Stomach smooth muscle (tissue), 2 donors: Measurements from ENCODE around the gene SPAG16.

Experiments used
- H3K27ac ChIP-seq: one replicate; pipeline ENCODE4 v1.7.0; 2013; ENCODE audit warnings: mild to moderate bottlenecking, low read length, inconsistent platforms
- H3K27me3 ChIP-seq, 2 donors: one replicate each; pipeline ENCODE4 v1.7.0; 2013; ENCODE audit warnings: low read length in 2 of 2; ENCODE audit not compliant: insufficient read depth in 2 of 2, control insufficient read depth in 1 of 2
- H3K36me3 ChIP-seq, 2 donors: one replicate each; pipeline ENCODE4 v1.7.0; 2013; ENCODE audit warnings: low read length in 2 of 2; ENCODE audit not compliant: control insufficient read depth in 2 of 2, insufficient read depth in 2 of 2
- H3K4me1 ChIP-seq: one replicate; pipeline ENCODE4 v1.7.0; 2013; ENCODE audit warnings: low read length; ENCODE audit not compliant: control insufficient read depth, insufficient read depth
- H3K4me3 ChIP-seq, 2 donors: one replicate each; pipeline ENCODE4 v1.7.0; 2013; ENCODE audit warnings: low read length in 2 of 2
- H3K9ac ChIP-seq, 2 donors: one replicate each; pipeline ENCODE4 v1.7.0; 2013; ENCODE audit warnings: low read length in 2 of 2, mild to moderate bottlenecking in 1 of 2
- H3K9me3 ChIP-seq, 2 donors: one replicate each; pipeline ENCODE4 v1.7.0; 2013; ENCODE audit warnings: low read length in 2 of 2; ENCODE audit not compliant: control insufficient read depth in 2 of 2
- donor health status: healthy.
- donor health status: Pancreatic carcinoma.

SPAG16 gene

DNA sequence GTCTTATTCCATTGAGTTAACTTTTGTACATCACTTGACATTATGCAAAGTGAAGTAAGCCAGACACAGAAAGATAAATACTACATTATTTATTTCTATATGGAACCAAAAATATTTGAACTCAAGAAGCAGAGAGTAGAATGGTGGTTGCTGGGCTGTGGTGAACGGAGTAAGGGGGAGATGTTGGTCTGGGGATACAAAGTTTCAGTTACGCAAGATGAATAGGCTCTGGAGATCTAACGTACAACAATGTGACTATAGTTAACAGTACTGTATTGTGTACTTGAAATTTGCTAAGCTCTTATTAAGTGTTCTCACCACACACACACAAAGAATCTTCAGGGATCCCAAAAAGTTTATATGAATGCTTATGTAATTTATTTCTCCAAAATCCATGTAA is 1001.7 kb downstream of the SPAG16 start:
- Histone ChIP-seq H3K27ac (no peak overlapping the region), H3K9ac (no peak overlapping the region), H3K9me3 (no peaks in the 10 kb centered on the region), H3K36me3 (no peaks in the 10 kb centered on the region), H3K27me3 (no peaks in the 10 kb centered on the region), H3K4me3 (no peak overlapping the region), H3K4me1 (no peaks in the 10 kb centered on the region)

GRCh38 chr2:214293593-214293992 is 1009.3 kb downstream of the SPAG16 start:
- Histone ChIP-seq H3K9ac (no peak overlapping the region), H3K27ac (no peak overlapping the region), H3K4me3 (no peak overlapping the region), H3K27me3 (no peaks in the 10 kb centered on the region), H3K9me3 (peaks cover 2 to 8% of the 10 kb centered on the region in 2 donors), H3K4me1 (no peaks in the 10 kb centered on the region), H3K36me3 (no peaks in the 10 kb centered on the region)

DNA sequence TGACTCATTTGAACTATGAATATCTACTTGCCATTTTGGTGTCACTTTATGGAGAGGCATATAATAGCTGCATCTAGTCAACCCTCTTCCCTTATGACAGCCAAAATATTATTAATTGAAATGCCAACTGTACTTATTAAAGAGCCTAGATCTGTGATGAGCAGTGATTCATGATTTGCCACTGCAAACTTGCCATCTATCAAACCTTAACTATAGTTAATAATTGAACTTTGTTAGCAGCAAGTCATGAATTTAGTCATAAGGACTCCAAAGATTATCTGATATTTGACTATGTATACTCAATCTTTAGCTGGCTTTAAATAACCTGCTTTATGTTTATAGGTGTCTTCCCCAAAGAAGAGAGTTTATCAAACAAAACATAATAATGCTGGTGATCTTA is 1010.2 kb downstream of the SPAG16 start:
- Histone ChIP-seq H3K4me3 (no peak overlapping the region), H3K9ac (no peak overlapping the region), H3K27ac (no peak overlapping the region), H3K27me3 (no peaks in the 10 kb centered on the region), H3K9me3 (peaks cover 2 to 8% of the 10 kb centered on the region in 2 donors), H3K36me3 (no peaks in the 10 kb centered on the region), H3K4me1 (no peaks in the 10 kb centered on the region)

- Histone ChIP-seq H3K36me3 (no peaks in the 10 kb centered on the region), H3K27ac (no peak overlapping the region), H3K9ac (no peak overlapping the region), H3K9me3 (peaks cover 0 to 8% of the 10 kb centered on the region in 2 donors), H3K27me3 (no peaks in the 10 kb centered on the region), H3K4me3 (no peak overlapping the region), H3K4me1 (no peaks in the 10 kb centered on the region)
Observed at GRCh38 chr2:214297423-214297822, 1013.2 kb downstream of the SPAG16 start.

DNA sequence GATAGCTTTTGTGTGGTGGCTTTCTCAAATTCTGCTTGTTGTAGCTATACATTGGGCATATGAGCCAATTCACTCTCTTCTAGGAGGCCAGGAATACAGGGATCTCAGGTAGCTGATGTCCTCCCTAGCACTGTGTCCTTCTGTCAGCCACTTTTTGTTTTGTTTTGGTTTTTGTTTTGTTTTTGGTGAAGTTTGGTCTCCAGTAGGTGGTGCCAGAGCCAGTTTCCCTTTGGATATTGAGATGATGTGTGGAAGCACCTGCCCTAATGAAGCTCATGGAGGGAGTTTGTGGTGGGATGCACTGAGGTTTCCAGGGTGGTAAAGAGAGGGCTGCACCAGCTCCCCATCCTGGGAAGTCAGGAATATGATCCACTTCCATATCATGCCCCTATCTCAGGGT is 1026.1 kb downstream of the SPAG16 start:
- no peak overlapping the region for H3K27ac ChIP-seq

GRCh38 chr2:214311031-214311533 is 1026.8 kb downstream of the SPAG16 start:
- Histone ChIP-seq H3K9ac (no peak overlapping the region), H3K36me3 (no peaks in the 10 kb centered on the region), H3K27me3 (no peaks in the 10 kb centered on the region), H3K27ac (no peak overlapping the region), H3K4me1 (no peaks in the 10 kb centered on the region), H3K4me3 (no peak overlapping the region), H3K9me3 (no peaks in the 10 kb centered on the region)

More for the DNA sequence above, 1026.1 kb downstream of the SPAG16 start:
- Histone ChIP-seq H3K4me1 (no peaks in the 10 kb centered on the region), H3K27me3 (no peaks in the 10 kb centered on the region), H3K36me3 (no peaks in the 10 kb centered on the region), H3K9ac (no peak overlapping the region), H3K4me3 (no peak overlapping the region), H3K9me3 (no peaks in the 10 kb centered on the region)

- H3K4me1 ChIP-seq: no peaks in the 10 kb centered on the region
- no peak overlapping the region for H3K27ac ChIP-seq
- no peaks in the 10 kb centered on the region for H3K27me3 ChIP-seq
- no peaks in the 10 kb centered on the region for H3K9me3 ChIP-seq
- no peaks in the 10 kb centered on the region for H3K36me3 ChIP-seq
- no peak overlapping the region for H3K4me3 ChIP-seq
- no peak overlapping the region for H3K9ac ChIP-seq
Observed at GRCh38 chr2:214311931-214312749, 1027.9 kb downstream of the SPAG16 start.

- Histone ChIP-seq H3K4me3 (no peak overlapping the region), H3K9me3 (no peaks in the 10 kb centered on the region), H3K4me1 (no peaks in the 10 kb centered on the region), H3K27me3 (no peaks in the 10 kb centered on the region), H3K27ac (no peak overlapping the region), H3K36me3 (no peaks in the 10 kb centered on the region), H3K9ac (no peak overlapping the region)
Observed at GRCh38 chr2:214315324-214315723, 1031.1 kb downstream of the SPAG16 start.

- Histone ChIP-seq H3K4me1 (no peaks in the 10 kb centered on the region), H3K9ac (no peak overlapping the region), H3K27ac (no peak overlapping the region), H3K9me3 (no peaks in the 10 kb centered on the region), H3K36me3 (no peaks in the 10 kb centered on the region), H3K4me3 (no peak overlapping the region), H3K27me3 (no peaks in the 10 kb centered on the region)
Observed at GRCh38 chr2:214320211-214320610, 1035.9 kb downstream of the SPAG16 start.

GRCh38 chr2:214322662-214323061 is 1038.4 kb downstream of the SPAG16 start:
- H3K27ac ChIP-seq: no peak overlapping the region
- H3K27me3 ChIP-seq: no peaks in the 10 kb centered on the region
- H3K4me1 ChIP-seq: no peaks in the 10 kb centered on the region
- no peak overlapping the region for H3K9ac ChIP-seq
- H3K9me3 ChIP-seq: no peaks in the 10 kb centered on the region
- H3K4me3 ChIP-seq: no peak overlapping the region
- no peaks in the 10 kb centered on the region for H3K36me3 ChIP-seq

DNA sequence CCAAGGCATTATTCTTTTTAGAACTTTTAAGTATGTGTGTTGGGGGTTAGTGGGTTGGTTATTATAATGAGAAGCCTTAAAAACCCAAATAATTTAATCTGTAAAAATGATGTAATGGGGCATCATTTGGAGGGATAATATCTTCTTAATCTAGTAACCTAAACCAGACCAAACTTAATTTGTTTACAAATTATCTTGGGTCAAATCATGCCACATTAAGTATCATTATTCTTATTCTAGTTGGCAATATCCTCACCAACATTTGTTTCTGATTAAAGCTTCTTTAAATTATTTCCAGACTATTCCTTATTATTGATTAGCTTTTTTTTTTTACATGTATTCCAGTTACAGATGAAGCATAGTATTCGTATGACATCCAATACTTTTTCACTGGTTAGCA is 1041.1 kb downstream of the SPAG16 start:
- Histone ChIP-seq H3K36me3 (no peaks in the 10 kb centered on the region), H3K27ac (no peak overlapping the region), H3K9me3 (no peaks in the 10 kb centered on the region), H3K9ac (no peak overlapping the region), H3K4me3 (no peak overlapping the region), H3K4me1 (no peaks in the 10 kb centered on the region), H3K27me3 (no peaks in the 10 kb centered on the region)
